Measurements from ENCODE around the gene ACOX3.

- no peak for TF ChIP-seq FEZF1 (tag by site-specific recombination; IDR thresholded peaks at IDR 0.05)
- TF ChIP-seq ZNF768 (tag by site-specific recombination; IDR thresholded peaks at IDR 0.05): no peak
- no peak for TF ChIP-seq CTCF (tag by site-specific recombination; IDR thresholded peaks at IDR 0.05)
- no peak for TF ChIP-seq ZNF398 (tag by site-specific recombination; IDR thresholded peaks at IDR 0.05)
- no peak for TF ChIP-seq ZBTB7A (tag by site-specific recombination; IDR thresholded peaks at IDR 0.05; ENCODE audit: low read depth)
- TF ChIP-seq GLIS2 (tag by site-specific recombination; IDR thresholded peaks at IDR 0.05): no peak
- TF ChIP-seq ZEB2 (tag by site-specific recombination; IDR thresholded peaks at IDR 0.05): no peak
- no peak for TF ChIP-seq ZNF274 (IDR thresholded peaks at IDR 0.05; ENCODE audit: low read length)
- no peak for TF ChIP-seq ZNF274 (tag by site-specific recombination; IDR thresholded peaks at IDR 0.05; ENCODE audit: borderline replicate concordance)
- no peak for TF ChIP-seq ZBTB20 (tag by site-specific recombination; IDR thresholded peaks at IDR 0.05)
Measured at GRCh38 chr4:8488791-8489369, 48.4 kb upstream of the ACOX3 start.
